ENCODE measurements around the gene SNX25. TPM values are rescaled to one million over a fixed set of nuclear protein-coding genes. Genes with fewer than 3 reads are reported as not detected.

Gene SNX25
- total RNA-seq, 1 experiment from 2014 or later: 3.5 TPM

DNA sequence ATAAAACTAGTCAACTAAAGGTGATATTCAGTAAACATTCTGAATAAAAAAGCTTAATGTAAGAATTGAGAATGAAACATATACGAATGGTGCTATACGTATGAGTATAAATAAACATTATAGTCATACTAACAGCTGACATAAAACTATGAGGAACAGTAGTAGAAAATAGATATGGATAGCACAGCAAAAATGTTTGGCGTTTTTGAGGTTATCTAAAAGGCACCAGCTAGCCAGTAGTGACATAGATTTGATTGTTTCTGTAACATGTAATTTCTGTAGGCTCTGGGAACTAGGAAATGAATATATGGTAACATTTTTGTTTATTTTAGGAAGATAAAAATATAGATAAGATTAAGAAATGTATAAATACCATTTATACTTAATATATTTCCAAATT lies 69.3 kb downstream of the SNX25 start:
- no peaks in the 10 kb centered on the region for H3K27me3 ChIP-seq (replicated peaks; ENCODE audit: insufficient read depth, low read depth, low read length, poor library complexity)
- H3K9me3 ChIP-seq (ENCODE audit: low read depth, low read length, poor library complexity, severe bottlenecking): no peaks in the 10 kb centered on the region
- no peak overlapping the region for H3K4me3 ChIP-seq (ENCODE audit: low read depth, low read length, poor library complexity, severe bottlenecking)
- intact Hi-C loops (cut with micrococcal nuclease; ENCODE audit: unreplicated experiment): no loop called here
- no peak overlapping the region for H3K27ac ChIP-seq (ENCODE audit: low read depth, low read length, poor library complexity, severe bottlenecking)
- ChIA-PET CTCF (no interaction called here), POLR2A (ENCODE audit: low non-redundant PET) (no interaction called here)
- BruUV-seq (replicated peaks): no TSS peak
- H3K36me3 ChIP-seq (ENCODE audit: insufficient read depth, low read length, poor library complexity, severe bottlenecking): no peaks in the 10 kb centered on the region
- TF ChIP-seq EZH2 (IDR thresholded peaks at IDR 0.05; ENCODE audit: borderline replicate concordance, low read depth, low read length, poor library complexity, severe bottlenecking): no peak
- TF ChIP-seq, protein P1, sequence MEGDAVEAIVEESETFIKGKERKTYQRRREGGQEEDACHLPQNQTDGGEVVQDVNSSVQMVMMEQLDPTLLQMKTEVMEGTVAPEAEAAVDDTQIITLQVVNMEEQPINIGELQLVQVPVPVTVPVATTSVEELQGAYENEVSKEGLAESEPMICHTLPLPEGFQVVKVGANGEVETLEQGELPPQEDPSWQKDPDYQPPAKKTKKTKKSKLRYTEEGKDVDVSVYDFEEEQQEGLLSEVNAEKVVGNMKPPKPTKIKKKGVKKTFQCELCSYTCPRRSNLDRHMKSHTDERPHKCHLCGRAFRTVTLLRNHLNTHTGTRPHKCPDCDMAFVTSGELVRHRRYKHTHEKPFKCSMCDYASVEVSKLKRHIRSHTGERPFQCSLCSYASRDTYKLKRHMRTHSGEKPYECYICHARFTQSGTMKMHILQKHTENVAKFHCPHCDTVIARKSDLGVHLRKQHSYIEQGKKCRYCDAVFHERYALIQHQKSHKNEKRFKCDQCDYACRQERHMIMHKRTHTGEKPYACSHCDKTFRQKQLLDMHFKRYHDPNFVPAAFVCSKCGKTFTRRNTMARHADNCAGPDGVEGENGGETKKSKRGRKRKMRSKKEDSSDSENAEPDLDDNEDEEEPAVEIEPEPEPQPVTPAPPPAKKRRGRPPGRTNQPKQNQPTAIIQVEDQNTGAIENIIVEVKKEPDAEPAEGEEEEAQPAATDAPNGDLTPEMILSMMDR (conservative IDR thresholded peaks at IDR 0.05; ENCODE audit: low read depth, low read length): no peak
- DNase-seq (ENCODE audit: low spot score): no peak
- H3K4me1 ChIP-seq (ENCODE audit: insufficient read depth, low read length, poor library complexity, severe bottlenecking): peaks cover 21% of the 10 kb centered on the region

- ChIA-PET CTCF (no interaction called here), POLR2A (ENCODE audit: low non-redundant PET) (no interaction called here)
- peaks cover 17% of the 10 kb centered on the region for H3K4me1 ChIP-seq (ENCODE audit: insufficient read depth, low read length, poor library complexity, severe bottlenecking)
- H3K27me3 ChIP-seq (replicated peaks; ENCODE audit: insufficient read depth, low read depth, low read length, poor library complexity): no peaks in the 10 kb centered on the region
- no peak overlapping the region for H3K4me3 ChIP-seq (ENCODE audit: low read depth, low read length, poor library complexity, severe bottlenecking)
- H3K27ac ChIP-seq (ENCODE audit: low read depth, low read length, poor library complexity, severe bottlenecking): no peak overlapping the region
- intact Hi-C loops (cut with micrococcal nuclease; ENCODE audit: unreplicated experiment): no loop called here
- DNase-seq (ENCODE audit: low spot score): peak; percentile 17
- no peak for TF ChIP-seq EZH2 (IDR thresholded peaks at IDR 0.05; ENCODE audit: borderline replicate concordance, low read depth, low read length, poor library complexity, severe bottlenecking)
- TF ChIP-seq, protein P1 (conservative IDR thresholded peaks at IDR 0.05; ENCODE audit: low read depth, low read length): no peak
- BruUV-seq (replicated peaks): no TSS peak
- no peaks in the 10 kb centered on the region for H3K36me3 ChIP-seq (ENCODE audit: insufficient read depth, low read length, poor library complexity, severe bottlenecking)
- H3K9me3 ChIP-seq (ENCODE audit: low read depth, low read length, poor library complexity, severe bottlenecking): no peaks in the 10 kb centered on the region
These were observed 71.2 kb downstream of the SNX25 start for GRCh38 chr4:185280608-185281007.

DNA sequence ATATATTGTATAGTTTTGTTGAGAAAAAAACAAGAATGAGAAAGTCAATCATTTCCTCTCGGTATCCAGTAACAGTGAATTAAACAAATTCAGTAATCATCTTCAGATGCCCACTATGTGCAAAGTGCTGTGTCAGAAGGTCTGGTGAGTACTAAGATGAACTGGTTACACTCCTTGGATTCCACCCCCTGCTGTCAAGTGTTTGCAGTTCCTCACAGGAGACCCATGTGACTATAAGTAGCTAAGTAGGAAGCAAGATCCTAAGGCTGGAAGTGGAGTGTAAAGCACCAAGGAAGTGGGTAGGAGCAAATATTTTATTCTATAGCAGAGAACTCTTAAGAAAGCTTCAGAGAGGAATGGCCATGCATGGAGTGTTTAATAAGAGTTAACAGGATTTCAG lies 73.6 kb downstream of the SNX25 start:
- H3K27ac ChIP-seq (ENCODE audit: low read depth, low read length, poor library complexity, severe bottlenecking): no peak overlapping the region
- no peak overlapping the region for H3K4me3 ChIP-seq (ENCODE audit: low read depth, low read length, poor library complexity, severe bottlenecking)
- DNase-seq (ENCODE audit: low spot score): peak; percentile 59
- no TSS peak for BruUV-seq (replicated peaks)
- peaks cover 16% of the 10 kb centered on the region for H3K4me1 ChIP-seq (ENCODE audit: insufficient read depth, low read length, poor library complexity, severe bottlenecking)
- POLR2A ChIA-PET (ENCODE audit: low non-redundant PET): interaction anchor here (0.6 kb wide), 1 partner anchor 9 kb away, joined by 3 read pairs; no protein-coding TSS in a partner anchor
- CTCF ChIA-PET: no interaction called here
- no peaks in the 10 kb centered on the region for H3K36me3 ChIP-seq (ENCODE audit: insufficient read depth, low read length, poor library complexity, severe bottlenecking)
- H3K27me3 ChIP-seq (replicated peaks; ENCODE audit: insufficient read depth, low read depth, low read length, poor library complexity): no peaks in the 10 kb centered on the region
- intact Hi-C loops (cut with micrococcal nuclease; ENCODE audit: unreplicated experiment): no loop called here
- no peaks in the 10 kb centered on the region for H3K9me3 ChIP-seq (ENCODE audit: low read depth, low read length, poor library complexity, severe bottlenecking)
- no peak for TF ChIP-seq EZH2 (IDR thresholded peaks at IDR 0.05; ENCODE audit: borderline replicate concordance, low read depth, low read length, poor library complexity, severe bottlenecking)
- TF ChIP-seq, protein P1 (conservative IDR thresholded peaks at IDR 0.05; ENCODE audit: low read depth, low read length): 0 out of 2 replicates have a peak, but pooled peaks have one; percentile 11

Measured in A673 (cell line).